K562 (cell line): Measurements from ENCODE around the gene DYRK1A.

Experiments used
- BHLHE40 ChIP-seq: IDR thresholded peaks from 2 replicates; pipeline ENCODE4 v1.6.1; 2011; ENCODE audit warnings: low read length, improper control_type of control experiment
- CTCF ChIP-seq, 3 experiments: IDR thresholded peaks in 2 of 3; conservative IDR thresholded peaks in 1 of 3; 2 replicates each; pipeline ENCODE4 v1.5.1; 2011 to 2012; ENCODE audit warnings: low read length in 3 of 3, mild to moderate bottlenecking in 3 of 3, control low read depth in 2 of 3, improper control_type of control experiment in 1 of 3, inconsistent platforms in 1 of 3, low read depth in 1 of 3, mixed read lengths in 1 of 3, moderate library complexity in 1 of 3; ENCODE audit not compliant: insufficient read depth in 2 of 3
- DPF2 ChIP-seq: fragments of 450-650 bp; IDR thresholded peaks from 2 replicates; pipeline ENCODE4 v1.6.1; 2016
- ETV5 ChIP-seq: sonication (generic); formaldehyde crosslinking; IDR thresholded peaks from 2 replicates; pipeline ENCODE4 v1.4.0; 2020; ENCODE audit warnings: low read depth, mild to moderate bottlenecking, missing genetic modification reagents
- FOXM1 ChIP-seq, 2 experiments: fragments of 450-650 bp in 1 of 2; sonication (generic) in 1 of 2; formaldehyde crosslinking in 1 of 2; IDR thresholded peaks; 2 replicates each; pipeline versions ENCODE4 v1.6.1 to v1.9.0; 2017 to 2022; ENCODE audit warnings: low read depth in 2 of 2, mild to moderate bottlenecking in 2 of 2, missing genetic modification reagents in 1 of 2, moderate library complexity in 1 of 2
- MTF1 ChIP-seq: fragments of 250-450 bp; sonication (Bioruptor Pico); IDR thresholded peaks from 2 replicates; pipeline ENCODE4 v1.9.0; 2021; ENCODE audit warnings: moderate library complexity, mild to moderate bottlenecking, inconsistent platforms, borderline replicate concordance
- NRF1 ChIP-seq, 2 experiments: fragments of 450-650 bp; IDR thresholded peaks in 1 of 2; conservative IDR thresholded peaks in 1 of 2; 2 replicates each; pipeline ENCODE4 v1.6.1; 2014; ENCODE audit warnings: mild to moderate bottlenecking in 2 of 2
- TAF15 ChIP-seq: fragments of 200-400 bp; formaldehyde crosslinking; IDR thresholded peaks from 2 replicates; pipeline ENCODE4 v1.6.1; 2017; ENCODE audit warnings: mild to moderate bottlenecking, low read depth, low read length, moderate library complexity
- ZBTB1 ChIP-seq: sonication (generic); formaldehyde crosslinking; IDR thresholded peaks from 2 replicates; pipeline ENCODE4 v1.8.1; 2023; ENCODE audit warnings: missing genetic modification reagents, low read depth, mild to moderate bottlenecking, borderline replicate concordance
- ZSCAN29 ChIP-seq: fragments of 450-650 bp; IDR thresholded peaks from 2 replicates; pipeline ENCODE4 v1.6.1; 2017

GRCh38 chr21:37558676-37559211, 192.2 kb downstream of the DYRK1A start:
- TF ChIP-seq NRF1 (conservative IDR thresholded peaks at IDR 0.05 in 1 of 2, IDR thresholded peaks at IDR 0.05 in 1 of 2) (no peak), CTCF (IDR thresholded peaks at IDR 0.05 in 2 of 3, conservative IDR thresholded peaks at IDR 0.05 in 1 of 3; ENCODE audit: insufficient read depth in 2 of 3, low read depth in 1 of 3, low read length in 3 of 3) (no peak), ZBTB1 (CRISPR knock-in tag) (no peak), ETV5 (CRISPR knock-in tag) (no peak), FOXM1 (IDR thresholded peaks at IDR 0.05; ENCODE audit: low read depth) (0 out of 2 replicates have a peak, but pooled peaks have one; percentile 21), FOXM1 (CRISPR knock-in tag; IDR thresholded peaks at IDR 0.05; ENCODE audit: low read depth) (no peak), ZSCAN29 (no peak), TAF15 (no peak), DPF2 (peak; percentile 85), BHLHE40 (no peak), MTF1 (no peak)
